SU-DHL-6 (cell line): Measurements from ENCODE around the gene C2CD3.

ENCODE experiments used
- H2AFZ ChIP-seq: fragments of 200-600 bp; sonication (generic); 2 replicates; pipeline ENCODE4 v1.6.1; 2014; ENCODE audit warnings: low read depth, mild to moderate bottlenecking, moderate library complexity, mixed read lengths, antibody characterized with exemption, low read length; ENCODE audit not compliant: severe bottlenecking
- H3F3A ChIP-seq: fragments of 200-600 bp; shearing (Covaris generic); 2 replicates; pipeline ENCODE4 v1.6.0; 2016; ENCODE audit warnings: antibody characterized with exemption, mild to moderate bottlenecking; ENCODE audit not compliant: insufficient read depth
- H3K27ac ChIP-seq: fragments of 200-600 bp; sonication (generic); 2 replicates; pipeline ENCODE4 v1.5.1; 2016; ENCODE audit warnings: low read depth, mild to moderate bottlenecking, low read length, moderate library complexity, mixed read lengths
- H3K27me3 ChIP-seq: fragments of 200-600 bp; sonication (generic), shearing (Covaris generic); 2 replicates; pipeline ENCODE4 v1.6.0; 2014; ENCODE audit warnings: mild to moderate bottlenecking, low read length
- H3K36me3 ChIP-seq: fragments of 200-600 bp; sonication (generic); 2 replicates; pipeline ENCODE4 v1.6.1; 2014; ENCODE audit warnings: mild to moderate bottlenecking, low read length, mixed read lengths
- H3K4me2 ChIP-seq: fragments of 300-600, 200-600 bp; shearing (Covaris generic), sonication (generic); 2 replicates; pipeline ENCODE4 v1.6.0; 2014; ENCODE audit warnings: low read length, low read depth, mild to moderate bottlenecking; ENCODE audit not compliant: poor library complexity, severe bottlenecking
- H3K4me3 ChIP-seq: fragments of 200-600 bp; sonication (generic); 2 replicates; pipeline ENCODE4 v1.5.1; 2014; ENCODE audit warnings: antibody characterized with exemption, low read length, mild to moderate bottlenecking, mixed read lengths; ENCODE audit not compliant: insufficient read depth, poor library complexity, severe bottlenecking
- H3K79me2 ChIP-seq: fragments of 200-600 bp; sonication (generic); 2 replicates; pipeline ENCODE4 v1.6.1; 2014; ENCODE audit warnings: mild to moderate bottlenecking, low read length, moderate library complexity; ENCODE audit not compliant: insufficient read depth
- H3K9ac ChIP-seq: fragments of 200-600 bp; sonication (generic); 2 replicates; pipeline ENCODE4 v1.7.0; 2014; ENCODE audit warnings: mild to moderate bottlenecking, low read length
- H3K9me2 ChIP-seq: fragments of 200-600 bp; sonication (generic); replicated peaks from 2 replicates; pipeline ENCODE4 v1.6.1; 2014; ENCODE audit warnings: low read length; ENCODE audit not compliant: insufficient read depth
- H3K9me3 ChIP-seq: fragments of 200-600 bp; sonication (generic); 2 replicates; pipeline ENCODE4 v1.6.1; 2014; ENCODE audit warnings: low read length, mixed read lengths; ENCODE audit not compliant: insufficient read depth
- H4K20me1 ChIP-seq: fragments of 200-600 bp; sonication (generic); 2 replicates; pipeline ENCODE4 v1.6.1; 2014; ENCODE audit warnings: low read depth, mild to moderate bottlenecking, antibody characterized with exemption, low read length, moderate library complexity, mixed read lengths
- CTCF ChIP-seq: fragments of 200-600 bp; sonication (generic); IDR thresholded peaks from one replicate; pipeline ENCODE4 v1.5.1; 2017; ENCODE audit warnings: antibody characterized with exemption, mild to moderate bottlenecking, low read length, moderate library complexity; ENCODE audit not compliant: insufficient read depth, poor library complexity, severe bottlenecking
- EZH2phosphoT487 ChIP-seq: fragments of 200-600 bp; sonication (generic), shearing (Covaris generic); conservative IDR thresholded peaks from 2 replicates; pipeline ENCODE4 v1.6.1; 2018; ENCODE audit warnings: mild to moderate bottlenecking, antibody characterized with exemption, low read length, moderate library complexity, mixed read lengths

C2CD3 gene

GRCh38 chr11:74035264-74035663, 135.5 kb downstream of the C2CD3 start:
- no peak for TF ChIP-seq CTCF
- TF ChIP-seq EZH2phosphoT487: no peak
- H4K20me1 ChIP-seq: no peaks in the 10 kb centered on the region
- no peaks in the 10 kb centered on the region for H3K9me2 ChIP-seq
- H3K27me3 ChIP-seq: no peaks in the 10 kb centered on the region
- no peaks in the 10 kb centered on the region for H3K9me3 ChIP-seq
- H3K79me2 ChIP-seq: no peaks in the 10 kb centered on the region
- no peak overlapping the region for H3K4me3 ChIP-seq
- no peak overlapping the region for H3K9ac ChIP-seq
- H2AFZ ChIP-seq: no peak overlapping the region
- H3F3A ChIP-seq: no peaks in the 10 kb centered on the region
- H3K27ac ChIP-seq: no peak overlapping the region
- no peak overlapping the region for H3K4me2 ChIP-seq
- 0 out of 2 replicates have a peak, but pooled peaks cover 2% of the 10 kb centered on the region for H3K36me3 ChIP-seq

GRCh38 chr11:74033046-74033445, 137.8 kb downstream of the C2CD3 start:
- no peaks in the 10 kb centered on the region for H3K79me2 ChIP-seq
- 0 out of 2 replicates have a peak, but pooled peaks cover 2% of the 10 kb centered on the region for H3K36me3 ChIP-seq
- no peaks in the 10 kb centered on the region for H3K27me3 ChIP-seq
- H4K20me1 ChIP-seq: no peaks in the 10 kb centered on the region
- TF ChIP-seq CTCF (no peak), EZH2phosphoT487 (no peak)
- H3K9me2 ChIP-seq: no peaks in the 10 kb centered on the region
- H3K27ac ChIP-seq: no peak overlapping the region
- no peak overlapping the region for H3K4me2 ChIP-seq
- no peak overlapping the region for H3K4me3 ChIP-seq
- H3F3A ChIP-seq: no peaks in the 10 kb centered on the region
- no peak overlapping the region for H2AFZ ChIP-seq
- H3K9ac ChIP-seq: no peak overlapping the region
- H3K9me3 ChIP-seq: no peaks in the 10 kb centered on the region

- H3K9me2 ChIP-seq: no peaks in the 10 kb centered on the region
- no peak for TF ChIP-seq EZH2phosphoT487
- TF ChIP-seq CTCF: no peak
- no peaks in the 10 kb centered on the region for H3K9me3 ChIP-seq
- no peak overlapping the region for H3K4me2 ChIP-seq
- no peaks in the 10 kb centered on the region for H4K20me1 ChIP-seq
- H3K27ac ChIP-seq: no peak overlapping the region
- H2AFZ ChIP-seq: no peak overlapping the region
- H3K36me3 ChIP-seq: 0 out of 2 replicates have a peak, but pooled peaks cover 2% of the 10 kb centered on the region
- H3K27me3 ChIP-seq: no peaks in the 10 kb centered on the region
- no peak overlapping the region for H3K9ac ChIP-seq
- H3K79me2 ChIP-seq: no peaks in the 10 kb centered on the region
- H3F3A ChIP-seq: no peaks in the 10 kb centered on the region
- H3K4me3 ChIP-seq: no peak overlapping the region
Measured at GRCh38 chr11:74030723-74031676, 139.8 kb downstream of the C2CD3 start.
